Activated CD4-positive, alpha-beta T cell treated with anti-CD3 and anti-CD28 coated beads for 36 hours (primary cell): Measurements from ENCODE around the gene KLHL5. TPM values are rescaled to one million over a fixed set of nuclear protein-coding genes. Genes with fewer than 3 reads are reported as not detected.
"Not testable (repeated sequence)": the region's sequence is repeated elsewhere in the genome, so short reads cannot be mapped to it uniquely, and the experiment has no call there.

Experiments used
- ATAC-seq: fragments of 200-7000 bp; cut with Tn5 transposase; one replicate; pipeline ENCODE4 v1.10.0; 2021; ENCODE audit warnings: mild to moderate bottlenecking, moderate library complexity
- CTCF ChIA-PET: fragments of 350-600 bp; sonication (Branson Sonifier 250); formaldehyde crosslinking; loops from one replicate; lab custom pipeline; 2021; ENCODE audit warnings: antibody characterized with exemption; lab: Charles Lee
- POLR2A ChIA-PET: fragments of 350-600 bp; sonication (Branson Sonifier 250); formaldehyde crosslinking; loops from one replicate; lab custom pipeline; 2021; ENCODE audit warnings: antibody characterized with exemption, inconsistent platforms; lab: Charles Lee
- DNase-seq: peaks from one replicate; pipeline ENCODE4 v3.0.0-alpha.2; 2020
- H3K27ac Mint-ChIP-seq: one replicate; pipeline ENCODE4 v1.8.0; 2021; ENCODE audit warnings: mixed read lengths
- H3K27me3 Mint-ChIP-seq: one replicate; pipeline ENCODE4 v1.8.0; 2021; ENCODE audit warnings: mixed read lengths
- H3K36me3 Mint-ChIP-seq: one replicate; pipeline ENCODE4 v1.8.0; 2021; ENCODE audit warnings: low read depth, mixed read lengths
- H3K4me1 Mint-ChIP-seq: one replicate; pipeline ENCODE4 v1.8.0; 2021; ENCODE audit warnings: mixed read lengths
- H3K4me3 Mint-ChIP-seq: one replicate; pipeline ENCODE4 v1.8.0; 2021; ENCODE audit warnings: mild to moderate bottlenecking, moderate library complexity, mixed read lengths
- H3K9me3 Mint-ChIP-seq: one replicate; pipeline ENCODE4 v1.8.0; 2021; ENCODE audit warnings: low read depth, mixed read lengths
- intact Hi-C, 2 experiments: fragments of 100-400 bp; cut with DNase I in 1 of 2; cut with micrococcal nuclease in 1 of 2; formaldehyde crosslinking; loops; one replicate each; pipeline versions ENCODE4 v1.14.2 to v1.15.1; 2022 to 2024; cut with DNase I, micrococcal nuclease
- total RNA-seq, 2 experiments: library from RNA; stranded (reverse); gene quantifications; one replicate each; pipeline ENCODE4 v1.2.3, GENCODE V29; 2021

KLHL5 gene
- total RNA-seq, 2 experiments from 2014 or later = 11.6 to 14.3 TPM

- H3K4me3 Mint-ChIP-seq = peak overlapping the region; percentile 77
- peak overlapping the region; percentile 83 for H3K27ac Mint-ChIP-seq
- no peak for DNase-seq
- CTCF ChIA-PET = interaction anchor here (0.7 to 3.8 kb wide), 10 partner anchors 12 to 128 kb away, joined by 3 to 12 read pairs (median 3); no protein-coding TSS in a partner anchor
- no peak for ATAC-seq
- intact Hi-C loops = loop anchor here (2.0 to 10.0 kb wide), 8 partner anchors 73 to 866 kb away; partner anchors contain the start of genes KLF3 (in 1 of the 2), LIAS (in 1 of the 2) and RPL9 (in 1 of the 2)
- peaks cover 4% of the 10 kb centered on the region for H3K36me3 Mint-ChIP-seq
- H3K27me3 Mint-ChIP-seq = no peaks in the 10 kb centered on the region
- POLR2A ChIA-PET = interaction anchor here (1.5 kb wide), 1 partner anchor 13 kb away, joined by 3 read pairs; no protein-coding TSS in a partner anchor
- H3K9me3 Mint-ChIP-seq = no peaks in the 10 kb centered on the region
- H3K4me1 Mint-ChIP-seq = peaks cover 49% of the 10 kb centered on the region
Observed at GRCh38 chr4:39030725-39031124, 31.3 kb upstream of the KLHL5 start.

- Mint-ChIP-seq H3K4me3 (peak overlapping the region; percentile 77), H3K4me1 (peaks cover 46% of the 10 kb centered on the region), H3K27ac (peak overlapping the region; percentile 84)
- H3K36me3 Mint-ChIP-seq, H3K27me3 Mint-ChIP-seq, ATAC-seq, H3K9me3 Mint-ChIP-seq: not testable (repeated sequence)
- peak; percentile 47 for DNase-seq
- CTCF ChIA-PET = interaction anchor here (1.2 to 3.8 kb wide), 4 partner anchors 15 to 129 kb away, joined by 3 to 12 read pairs (median 4); no protein-coding TSS in a partner anchor
- POLR2A ChIA-PET = interaction anchor here (1.5 kb wide), 1 partner anchor 12 kb away, joined by 3 read pairs; no protein-coding TSS in a partner anchor
- intact Hi-C loops = loop anchor here (1.0 to 10.0 kb wide), 15 partner anchors 13 to 867 kb away; partner anchors contain the start of genes KLF3 (in 1 of the 2), LIAS (in 1 of the 2) and RPL9 (in 1 of the 2)
Observed at GRCh38 chr4:39031590-39032020, 30.4 kb upstream of the KLHL5 start.

- Mint-ChIP-seq H3K27me3 (no peaks in the 10 kb centered on the region), H3K4me1 (peaks cover 46% of the 10 kb centered on the region), H3K9me3 (no peaks in the 10 kb centered on the region), H3K36me3 (peaks cover 3% of the 10 kb centered on the region), H3K4me3 (peak within 1 kb of the TSS; percentile 77), H3K27ac (peak within 1 kb of the TSS; percentile 88)
- ChIA-PET POLR2A (no interaction called here), CTCF (interaction anchor here (1.2 to 1.6 kb wide), 2 partner anchors 14 to 103 kb away, joined by 3 to 4 read pairs; no protein-coding TSS in a partner anchor)
- peak; percentile 68 for DNase-seq
- peak; percentile 87 for ATAC-seq
- intact Hi-C loops = loop anchor here (1.0 to 10.0 kb wide), 14 partner anchors 12 to 868 kb away; partner anchors contain the start of genes KLF3 (in 1 of the 2), LIAS (in 1 of the 2) and RPL9 (in 1 of the 2)
Observed at GRCh38 chr4:39032218-39033085, 29.6 kb upstream of the KLHL5 start, which contains the start of gene TMEM156. Gene TMEM156, minus strand, starts transcription at chr4:39032409. Its CDS starts 96 bp downstream, at chr4:39032313.

- no peak overlapping the region for H3K4me3 Mint-ChIP-seq
- ChIA-PET POLR2A (no interaction called here), CTCF (no interaction called here)
- H3K9me3 Mint-ChIP-seq = no peaks in the 10 kb centered on the region
- DNase-seq (no peak), ATAC-seq (no peak)
- no peaks in the 10 kb centered on the region for H3K27me3 Mint-ChIP-seq
- H3K27ac Mint-ChIP-seq = no peak overlapping the region
- H3K36me3 Mint-ChIP-seq = no peaks in the 10 kb centered on the region
- intact Hi-C loops = loop anchor here (10.0 kb wide), 2 partner anchors 319 to 871 kb away; no protein-coding TSS in a partner anchor
- H3K4me1 Mint-ChIP-seq = peaks cover 34% of the 10 kb centered on the region
Observed at GRCh38 chr4:39036172-39036571, 25.9 kb upstream of the KLHL5 start.

GRCh38 chr4:39037491-39037825, 24.6 kb upstream of the KLHL5 start:
- ATAC-seq (no peak), DNase-seq (no peak)
- intact Hi-C loops = loop anchor here (10.0 kb wide), 2 partner anchors 317 to 873 kb away; no protein-coding TSS in a partner anchor
- Mint-ChIP-seq H3K27ac (no peak overlapping the region), H3K27me3 (no peaks in the 10 kb centered on the region), H3K36me3 (no peaks in the 10 kb centered on the region), H3K4me3 (no peak overlapping the region), H3K9me3 (no peaks in the 10 kb centered on the region), H3K4me1 (peaks cover 34% of the 10 kb centered on the region)
- ChIA-PET CTCF (no interaction called here), POLR2A (no interaction called here)

- Mint-ChIP-seq H3K9me3 (no peaks in the 10 kb centered on the region), H3K27me3 (no peaks in the 10 kb centered on the region), H3K36me3 (no peaks in the 10 kb centered on the region), H3K4me3 (no peak overlapping the region), H3K27ac (no peak overlapping the region), H3K4me1 (peaks cover 30% of the 10 kb centered on the region)
- intact Hi-C loops = loop anchor here (10.0 kb wide), 2 partner anchors 317 to 873 kb away; no protein-coding TSS in a partner anchor
- POLR2A ChIA-PET = no interaction called here
- no peak for DNase-seq
- CTCF ChIA-PET = no interaction called here
- no peak for ATAC-seq
Observed at GRCh38 chr4:39037941-39038340, 24.1 kb upstream of the KLHL5 start.

- Mint-ChIP-seq H3K27ac (no peak overlapping the region), H3K4me3 (no peak overlapping the region), H3K9me3 (no peaks in the 10 kb centered on the region), H3K27me3 (no peaks in the 10 kb centered on the region), H3K36me3 (no peaks in the 10 kb centered on the region), H3K4me1 (peaks cover 33% of the 10 kb centered on the region)
- intact Hi-C loops = loop anchor here (10.0 kb wide), 2 partner anchors 316 to 874 kb away; no protein-coding TSS in a partner anchor
- no peak for DNase-seq
- ChIA-PET CTCF (no interaction called here), POLR2A (no interaction called here)
- ATAC-seq = no peak
Observed at GRCh38 chr4:39039108-39039507, 22.9 kb upstream of the KLHL5 start.

- ChIA-PET POLR2A (no interaction called here), CTCF (interaction anchor here (0.6 to 1.0 kb wide), 5 partner anchors 11 to 417 kb away, joined by 3 to 4 read pairs (median 3); partner anchors contain the start of genes LIAS and RPL9)
- H3K9me3 Mint-ChIP-seq = no peaks in the 10 kb centered on the region
- ATAC-seq (no peak), DNase-seq (no peak)
- no peak overlapping the region for H3K27ac Mint-ChIP-seq
- peaks cover 5% of the 10 kb centered on the region for H3K36me3 Mint-ChIP-seq
- H3K4me3 Mint-ChIP-seq = no peak overlapping the region
- H3K27me3 Mint-ChIP-seq = no peaks in the 10 kb centered on the region
- peaks cover 40% of the 10 kb centered on the region for H3K4me1 Mint-ChIP-seq
- intact Hi-C loops = loop anchor here in 1 of 2 experiments (10.0 kb wide), 1 partner anchor 1358 kb away; the partner anchor contains the start of gene RELL1
Observed at GRCh38 chr4:39042366-39042765, 19.7 kb upstream of the KLHL5 start.

GRCh38 chr4:39043058-39043860, 18.8 kb upstream of the KLHL5 start:
- Mint-ChIP-seq H3K9me3 (no peaks in the 10 kb centered on the region), H3K4me1 (peaks cover 42% of the 10 kb centered on the region), H3K36me3 (peaks cover 10% of the 10 kb centered on the region), H3K4me3 (peak overlapping the region; percentile 76), H3K27me3 (no peaks in the 10 kb centered on the region), H3K27ac (peak overlapping the region; percentile 69)
- ATAC-seq (no peak), DNase-seq (no peak)
- CTCF ChIA-PET = interaction anchor here (0.6 to 1.5 kb wide), 7 partner anchors 13 to 139 kb away, joined by 3 to 7 read pairs (median 4); no protein-coding TSS in a partner anchor
- POLR2A ChIA-PET = interaction anchor here (1.2 to 1.5 kb wide), 2 partner anchors 12 to 59 kb away, joined by 3 to 14 read pairs; no protein-coding TSS in a partner anchor
- intact Hi-C loops = loop anchor here in 1 of 2 experiments (10.0 kb wide), 1 partner anchor 1358 kb away; the partner anchor contains the start of gene RELL1

GRCh38 chr4:39043861-39044363, 18.1 kb upstream of the KLHL5 start:
- Mint-ChIP-seq H3K27ac (peak overlapping the region; percentile 69), H3K9me3 (no peaks in the 10 kb centered on the region), H3K36me3 (peaks cover 14% of the 10 kb centered on the region), H3K4me1 (peaks cover 47% of the 10 kb centered on the region), H3K27me3 (no peaks in the 10 kb centered on the region), H3K4me3 (peak overlapping the region; percentile 76)
- intact Hi-C loops = loop anchor here (1.0 to 10.0 kb wide), 8 partner anchors 12 to 1359 kb away; partner anchors contain the start of genes TMEM156 (in 2 of the 2), LIAS (in 1 of the 2), RELL1 (in 1 of the 2) and WDR19 (in 1 of the 2)
- ChIA-PET CTCF (interaction anchor here (0.9 to 1.5 kb wide), 5 partner anchors 15 to 139 kb away, joined by 3 to 7 read pairs (median 5); no protein-coding TSS in a partner anchor), POLR2A (interaction anchor here (0.7 to 1.5 kb wide), 4 partner anchors 13 to 154 kb away, joined by 3 to 14 read pairs (median 4); no protein-coding TSS in a partner anchor)
- ATAC-seq (peak; percentile 11), DNase-seq (peak; percentile 53)
